ENCODE data around the gene KRTAP1-1. TPM values are rescaled to one million over a fixed set of nuclear protein-coding genes. Genes with fewer than 3 reads are reported as not detected.
"Not testable (repeated sequence)": the region's sequence is repeated elsewhere in the genome, so short reads cannot be mapped to it uniquely, and the experiment has no call there.

KRTAP1-1 gene
- total RNA-seq, 1 donor from 2014 or later: not detected

GRCh38 chr17:41057547-41057946, 16.3 kb upstream of the KRTAP1-1 start:
- Mint-ChIP-seq H3K36me3 (ENCODE audit: low read depth) (no peaks in the 10 kb centered on the region), H3K27ac (ENCODE audit: unreplicated experiment) (no peak overlapping the region), H3K4me1 (peaks cover 8% of the 10 kb centered on the region), H3K4me3 (no peak overlapping the region), H3K27me3 (ENCODE audit: low read depth) (no peaks in the 10 kb centered on the region), H3K9me3 (peaks cover 9% of the 10 kb centered on the region)
- no peak for TF ChIP-seq CTCF (conservative IDR thresholded peaks at IDR 0.05)
- DNase-seq (ENCODE audit: low read depth, low spot score): no peak

GRCh38 chr17:41055130-41055529, 13.9 kb upstream of the KRTAP1-1 start, which contains the start of gene KRTAP2-2:
Gene KRTAP2-2 (minus strand): TSS chr17:41055230. CDS start chr17:41055211, 19 bp downstream.
- DNase-seq (ENCODE audit: low read depth, low spot score); H3K9me3 Mint-ChIP-seq; H3K36me3 Mint-ChIP-seq (ENCODE audit: low read depth); H3K27me3 Mint-ChIP-seq (ENCODE audit: low read depth); H3K4me3 Mint-ChIP-seq; H3K4me1 Mint-ChIP-seq; H3K27ac Mint-ChIP-seq (ENCODE audit: unreplicated experiment): not testable (repeated sequence)

- not testable (repeated sequence) for H3K9me3 Mint-ChIP-seq; H3K36me3 Mint-ChIP-seq (ENCODE audit: low read depth); H3K27ac Mint-ChIP-seq (ENCODE audit: unreplicated experiment); DNase-seq (ENCODE audit: low read depth, low spot score); H3K4me1 Mint-ChIP-seq; H3K27me3 Mint-ChIP-seq (ENCODE audit: low read depth); H3K4me3 Mint-ChIP-seq
These were observed 13.3 kb upstream of the KRTAP1-1 start for GRCh38 chr17:41054556-41054955.

GRCh38 chr17:41054025-41054424, 12.8 kb upstream of the KRTAP1-1 start:
- no peak for TF ChIP-seq CTCF (conservative IDR thresholded peaks at IDR 0.05)
- H3K36me3 Mint-ChIP-seq (ENCODE audit: low read depth): no peaks in the 10 kb centered on the region
- H3K4me3 Mint-ChIP-seq: no peak overlapping the region
- peaks cover 9% of the 10 kb centered on the region for H3K9me3 Mint-ChIP-seq
- peaks cover 11% of the 10 kb centered on the region for H3K27me3 Mint-ChIP-seq (ENCODE audit: low read depth)
- DNase-seq (ENCODE audit: low read depth, low spot score): no peak
- H3K27ac Mint-ChIP-seq (ENCODE audit: unreplicated experiment): no peak overlapping the region
- no peaks in the 10 kb centered on the region for H3K4me1 Mint-ChIP-seq

GRCh38 chr17:41052566-41052965, 11.3 kb upstream of the KRTAP1-1 start:
- H3K4me1 Mint-ChIP-seq: no peaks in the 10 kb centered on the region
- no peaks in the 10 kb centered on the region for H3K36me3 Mint-ChIP-seq (ENCODE audit: low read depth)
- no peak for DNase-seq (ENCODE audit: low read depth, low spot score)
- H3K27me3 Mint-ChIP-seq (ENCODE audit: low read depth): peaks cover 16% of the 10 kb centered on the region
- H3K27ac Mint-ChIP-seq (ENCODE audit: unreplicated experiment): no peak overlapping the region
- H3K4me3 Mint-ChIP-seq: no peak overlapping the region
- no peak for TF ChIP-seq CTCF (conservative IDR thresholded peaks at IDR 0.05)
- peaks cover 7% of the 10 kb centered on the region for H3K9me3 Mint-ChIP-seq

GRCh38 chr17:41049110-41049509, 7.9 kb upstream of the KRTAP1-1 start:
- Mint-ChIP-seq H3K9me3 (peaks cover 2% of the 10 kb centered on the region), H3K27ac (ENCODE audit: unreplicated experiment) (no peak overlapping the region), H3K36me3 (ENCODE audit: low read depth) (no peaks in the 10 kb centered on the region), H3K4me3 (no peak overlapping the region), H3K27me3 (ENCODE audit: low read depth) (peaks cover 18% of the 10 kb centered on the region), H3K4me1 (no peaks in the 10 kb centered on the region)
- TF ChIP-seq CTCF (conservative IDR thresholded peaks at IDR 0.05): no peak
- no peak for DNase-seq (ENCODE audit: low read depth, low spot score)

- no peak overlapping the region for H3K4me3 Mint-ChIP-seq
- no peak for DNase-seq (ENCODE audit: low read depth, low spot score)
- H3K9me3 Mint-ChIP-seq: peaks cover 2% of the 10 kb centered on the region
- H3K4me1 Mint-ChIP-seq: no peaks in the 10 kb centered on the region
- H3K27me3 Mint-ChIP-seq (ENCODE audit: low read depth): peaks cover 18% of the 10 kb centered on the region
- no peak overlapping the region for H3K27ac Mint-ChIP-seq (ENCODE audit: unreplicated experiment)
- TF ChIP-seq CTCF (conservative IDR thresholded peaks at IDR 0.05): no peak
- peaks cover 2% of the 10 kb centered on the region for H3K36me3 Mint-ChIP-seq (ENCODE audit: low read depth)
These were observed 7.2 kb upstream of the KRTAP1-1 start for GRCh38 chr17:41048441-41048840.

- H3K9me3 Mint-ChIP-seq; H3K4me1 Mint-ChIP-seq; H3K4me3 Mint-ChIP-seq; H3K36me3 Mint-ChIP-seq (ENCODE audit: low read depth); DNase-seq (ENCODE audit: low read depth, low spot score); H3K27ac Mint-ChIP-seq (ENCODE audit: unreplicated experiment): not testable (repeated sequence)
- peaks cover 18% of the 10 kb centered on the region for H3K27me3 Mint-ChIP-seq (ENCODE audit: low read depth)
These were observed 5.7 kb upstream of the KRTAP1-1 start, which contains the start of gene KRTAP2-1 for GRCh38 chr17:41046735-41047465. Gene KRTAP2-1 (minus strand): TSS chr17:41047316. CDS start chr17:41047267, 49 bp downstream.

All from neural crest cell (in vitro differentiated cells).